HG02798 (cell line): ENCODE measurements around the gene ZDHHC7.
A peak's percentile ranks its signal among the peaks of the same experiment; 100 is the strongest.
"Not testable (repeated sequence)": the region's sequence is repeated elsewhere in the genome, so short reads cannot be mapped to it uniquely, and the experiment has no call there.

Source experiments
- ATAC-seq: cut with Tn5 transposase; IDR thresholded peaks from one replicate; pipeline ENCODE4 v1.9.1; 2021; ENCODE audit warnings: mild to moderate bottlenecking; ENCODE audit not compliant: unreplicated experiment, poor library complexity

Gene ZDHHC7

GRCh38 chr16:85045077-85045476 lies 33.7 kb upstream of the ZDHHC7 start:
- no peak for ATAC-seq

- no peak for ATAC-seq
These were observed 31.3 kb upstream of the ZDHHC7 start for GRCh38 chr16:85042606-85043005.

GRCh38 chr16:85042167-85042526 lies 30.8 kb upstream of the ZDHHC7 start:
- no peak for ATAC-seq

- ATAC-seq = no peak
These were observed 30.2 kb upstream of the ZDHHC7 start for GRCh38 chr16:85041219-85042166.

GRCh38 chr16:85040685-85041084 lies 29.4 kb upstream of the ZDHHC7 start:
- ATAC-seq = no peak

- ATAC-seq = no peak
These were observed 26.4 kb upstream of the ZDHHC7 start for GRCh38 chr16:85037721-85038120.

GRCh38 chr16:85037050-85037410 lies 25.7 kb upstream of the ZDHHC7 start:
- ATAC-seq = no peak

- ATAC-seq = no peak
These were observed 25.1 kb upstream of the ZDHHC7 start for GRCh38 chr16:85036236-85037049.

GRCh38 chr16:85034591-85035433 lies 23.5 kb upstream of the ZDHHC7 start:
- ATAC-seq = no peak

GRCh38 chr16:85033171-85033570 lies 21.8 kb upstream of the ZDHHC7 start:
- no peak for ATAC-seq

- ATAC-seq = not testable (repeated sequence)
These were observed 20.9 kb upstream of the ZDHHC7 start for GRCh38 chr16:85032187-85032586.

- no peak for ATAC-seq
These were observed 20.1 kb upstream of the ZDHHC7 start for GRCh38 chr16:85031451-85031850.

- no peak for ATAC-seq
These were observed 18.7 kb upstream of the ZDHHC7 start for GRCh38 chr16:85029981-85030401.

- ATAC-seq = no peak
These were observed 18.1 kb upstream of the ZDHHC7 start for GRCh38 chr16:85029408-85029784.

GRCh38 chr16:85028685-85029407 lies 17.5 kb upstream of the ZDHHC7 start:
- peak; percentile 42 for ATAC-seq

- ATAC-seq = peak; percentile 12
These were observed 16.8 kb upstream of the ZDHHC7 start for GRCh38 chr16:85027958-85028684.

- peak; percentile 92 for ATAC-seq
These were observed 16.1 kb upstream of the ZDHHC7 start, which contains the start of gene KIAA0513 for GRCh38 chr16:85027349-85027957. Gene KIAA0513 (plus strand): TSS chr16:85027795. CDS start chr16:85067072, 39,277 bp downstream.

GRCh38 chr16:85026703-85027102 lies 15.4 kb upstream of the ZDHHC7 start:
- no peak for ATAC-seq
